Measurements from ENCODE around the gene GTF2IRD2.
A peak's percentile ranks its signal among the peaks of the same experiment; 100 is the strongest.
"Not testable (repeated sequence)": the region's sequence is repeated elsewhere in the genome, so short reads cannot be mapped to it uniquely, and the experiment has no call there.

The GTF2IRD2 gene

GRCh38 chr7:74820146-74820805 is 31.1 kb downstream of the GTF2IRD2 start:
- H3K9me3 Mint-ChIP-seq; H3K4me3 Mint-ChIP-seq; H3K36me3 Mint-ChIP-seq (ENCODE audit: low read depth); DNase-seq; H3K4me1 Mint-ChIP-seq (ENCODE audit: low read depth); H3K27me3 Mint-ChIP-seq; H3K27ac Mint-ChIP-seq: not testable (repeated sequence)

GRCh38 chr7:74815882-74816281 is 35.5 kb downstream of the GTF2IRD2 start:
- H3K27me3 Mint-ChIP-seq; H3K4me1 Mint-ChIP-seq (ENCODE audit: low read depth); H3K27ac Mint-ChIP-seq; H3K9me3 Mint-ChIP-seq; H3K4me3 Mint-ChIP-seq; DNase-seq; H3K36me3 Mint-ChIP-seq (ENCODE audit: low read depth): not testable (repeated sequence)

- not testable (repeated sequence) for H3K4me1 Mint-ChIP-seq (ENCODE audit: low read depth); H3K27ac Mint-ChIP-seq; DNase-seq; H3K9me3 Mint-ChIP-seq; H3K4me3 Mint-ChIP-seq; H3K27me3 Mint-ChIP-seq; H3K36me3 Mint-ChIP-seq (ENCODE audit: low read depth)
Observed at GRCh38 chr7:74798644-74799043, 52.8 kb downstream of the GTF2IRD2 start.

- not testable (repeated sequence) for H3K36me3 Mint-ChIP-seq (ENCODE audit: low read depth); H3K9me3 Mint-ChIP-seq; H3K27me3 Mint-ChIP-seq; DNase-seq; H3K27ac Mint-ChIP-seq; H3K4me1 Mint-ChIP-seq (ENCODE audit: low read depth); H3K4me3 Mint-ChIP-seq
Observed at GRCh38 chr7:74797848-74798622, 53.4 kb downstream of the GTF2IRD2 start.

GRCh38 chr7:74789200-74789736 is 62.1 kb downstream of the GTF2IRD2 start:
- H3K4me1 Mint-ChIP-seq (ENCODE audit: low read depth); H3K27ac Mint-ChIP-seq; H3K27me3 Mint-ChIP-seq; H3K36me3 Mint-ChIP-seq (ENCODE audit: low read depth); DNase-seq; H3K9me3 Mint-ChIP-seq; H3K4me3 Mint-ChIP-seq: not testable (repeated sequence)

- not testable (repeated sequence) for H3K9me3 Mint-ChIP-seq; H3K4me1 Mint-ChIP-seq (ENCODE audit: low read depth); H3K27ac Mint-ChIP-seq; H3K27me3 Mint-ChIP-seq; H3K36me3 Mint-ChIP-seq (ENCODE audit: low read depth); H3K4me3 Mint-ChIP-seq
- DNase-seq, result peak; percentile 100
Observed at GRCh38 chr7:74788369-74789150, 62.8 kb downstream of the GTF2IRD2 start.

- H3K9me3 Mint-ChIP-seq; DNase-seq; H3K36me3 Mint-ChIP-seq (ENCODE audit: low read depth); H3K4me3 Mint-ChIP-seq; H3K4me1 Mint-ChIP-seq (ENCODE audit: low read depth); H3K27ac Mint-ChIP-seq; H3K27me3 Mint-ChIP-seq: not testable (repeated sequence)
Observed at GRCh38 chr7:74783595-74783994, 67.8 kb downstream of the GTF2IRD2 start.

- not testable (repeated sequence) for H3K27ac Mint-ChIP-seq; H3K36me3 Mint-ChIP-seq (ENCODE audit: low read depth); DNase-seq; H3K27me3 Mint-ChIP-seq; H3K4me1 Mint-ChIP-seq (ENCODE audit: low read depth); H3K4me3 Mint-ChIP-seq; H3K9me3 Mint-ChIP-seq
Observed at GRCh38 chr7:74781746-74782145, 69.7 kb downstream of the GTF2IRD2 start.

- H3K9me3 Mint-ChIP-seq; H3K36me3 Mint-ChIP-seq (ENCODE audit: low read depth); H3K4me1 Mint-ChIP-seq (ENCODE audit: low read depth); H3K27me3 Mint-ChIP-seq; DNase-seq; H3K4me3 Mint-ChIP-seq; H3K27ac Mint-ChIP-seq: not testable (repeated sequence)
Observed at GRCh38 chr7:74779053-74779452, 72.4 kb downstream of the GTF2IRD2 start.

GRCh38 chr7:74775111-74775510 is 76.3 kb downstream of the GTF2IRD2 start:
- H3K4me3 Mint-ChIP-seq; H3K9me3 Mint-ChIP-seq; H3K27me3 Mint-ChIP-seq; H3K36me3 Mint-ChIP-seq (ENCODE audit: low read depth); H3K27ac Mint-ChIP-seq; H3K4me1 Mint-ChIP-seq (ENCODE audit: low read depth); DNase-seq: not testable (repeated sequence)

GRCh38 chr7:74773760-74774750 is 77.3 kb downstream of the GTF2IRD2 start, which contains the start of gene NCF1:
TSS of gene NCF1 (plus strand) at chr7:74774011. CDS start at chr7:74774032, 21 bp downstream.
- not testable (repeated sequence) for H3K9me3 Mint-ChIP-seq; DNase-seq; H3K27me3 Mint-ChIP-seq; H3K36me3 Mint-ChIP-seq (ENCODE audit: low read depth); H3K4me3 Mint-ChIP-seq; H3K27ac Mint-ChIP-seq; H3K4me1 Mint-ChIP-seq (ENCODE audit: low read depth)

GRCh38 chr7:74772093-74772492 is 79.3 kb downstream of the GTF2IRD2 start:
- H3K36me3 Mint-ChIP-seq (ENCODE audit: low read depth); DNase-seq; H3K27me3 Mint-ChIP-seq; H3K27ac Mint-ChIP-seq; H3K9me3 Mint-ChIP-seq; H3K4me1 Mint-ChIP-seq (ENCODE audit: low read depth); H3K4me3 Mint-ChIP-seq: not testable (repeated sequence)

GRCh38 chr7:74770062-74770461 is 81.3 kb downstream of the GTF2IRD2 start:
- not testable (repeated sequence) for H3K4me3 Mint-ChIP-seq; H3K27me3 Mint-ChIP-seq; H3K36me3 Mint-ChIP-seq (ENCODE audit: low read depth); H3K4me1 Mint-ChIP-seq (ENCODE audit: low read depth); DNase-seq; H3K27ac Mint-ChIP-seq; H3K9me3 Mint-ChIP-seq

- not testable (repeated sequence) for H3K4me1 Mint-ChIP-seq (ENCODE audit: low read depth); H3K36me3 Mint-ChIP-seq (ENCODE audit: low read depth); H3K27ac Mint-ChIP-seq; H3K27me3 Mint-ChIP-seq; DNase-seq; H3K9me3 Mint-ChIP-seq; H3K4me3 Mint-ChIP-seq
Observed at GRCh38 chr7:74766991-74767390, 84.4 kb downstream of the GTF2IRD2 start.
